WTC11 (cell line): ENCODE data around the gene AATK. TPM values are rescaled to one million over a fixed set of nuclear protein-coding genes. Genes with fewer than 3 reads are reported as not detected.

Experiments used
- ATAC-seq: fragments of 200-7000 bp; cut with Tn5 transposase; 2 replicates; pipeline ENCODE4 v1.10.0; 2021; ENCODE audit warnings: mild to moderate bottlenecking, moderate library complexity
- CTCF ChIA-PET: fragments of 300-600 bp; sonication (Branson Sonifier 250); formaldehyde crosslinking; loops from one replicate; lab custom pipeline; 2021; ENCODE audit warnings: antibody characterized with exemption; lab: Charles Lee
- POLR2A ChIA-PET: fragments of 350-600 bp; sonication (Branson Sonifier 250); formaldehyde crosslinking; loops from one replicate; lab custom pipeline; 2021; ENCODE audit warnings: antibody characterized with exemption; lab: Charles Lee
- DNase-seq: peaks from one replicate; pipeline ENCODE4 v3.0.0; 2021; ENCODE audit warnings: low spot score
- H3K27ac Mint-ChIP-seq: 2 replicates; pipeline ENCODE4 v1.8.0; 2021; ENCODE audit warnings: mixed read lengths
- H3K27me3 Mint-ChIP-seq: 2 replicates; pipeline ENCODE4 v1.8.0; 2021; ENCODE audit warnings: low read depth, mild to moderate bottlenecking, moderate library complexity, mixed read lengths
- H3K36me3 Mint-ChIP-seq: 2 replicates; pipeline ENCODE4 v1.8.0; 2021; ENCODE audit warnings: mixed read lengths
- H3K4me1 Mint-ChIP-seq: 2 replicates; pipeline ENCODE4 v1.8.0; 2022; ENCODE audit warnings: mixed read lengths
- H3K4me3 Mint-ChIP-seq: 2 replicates; pipeline ENCODE4 v1.8.0; 2021; ENCODE audit warnings: mild to moderate bottlenecking, moderate library complexity, mixed read lengths
- H3K9me3 Mint-ChIP-seq: 2 replicates; pipeline ENCODE4 v1.8.0; 2021; ENCODE audit warnings: mixed read lengths
- ATF1 ChIP-seq: sonication (generic); formaldehyde crosslinking; IDR thresholded peaks from 2 replicates; pipeline ENCODE4 v1.8.1; 2023; ENCODE audit warnings: mild to moderate bottlenecking, moderate library complexity, missing genetic modification reagents
- ESRRA ChIP-seq: sonication (generic); formaldehyde crosslinking; IDR thresholded peaks from 2 replicates; pipeline ENCODE4 v1.8.1; 2022; ENCODE audit warnings: mild to moderate bottlenecking, missing genetic modification reagents, borderline replicate concordance
- FOXJ3 ChIP-seq: sonication (generic); formaldehyde crosslinking; IDR thresholded peaks from 2 replicates; pipeline ENCODE4 v1.9.0; 2021; ENCODE audit warnings: missing genetic modification reagents, mild to moderate bottlenecking, borderline replicate concordance
- FOXP1 ChIP-seq: sonication (generic); formaldehyde crosslinking; IDR thresholded peaks from 2 replicates; pipeline ENCODE4 v1.8.0; 2022; ENCODE audit warnings: missing genetic modification reagents, mild to moderate bottlenecking, moderate library complexity, borderline replicate concordance
- GABPB1 ChIP-seq: sonication (generic); formaldehyde crosslinking; IDR thresholded peaks from 2 replicates; pipeline ENCODE4 v1.8.1; 2023; ENCODE audit warnings: mild to moderate bottlenecking, missing genetic modification reagents
- HMGA2 ChIP-seq: fragments of 250-450 bp; sonication (Bioruptor Pico); IDR thresholded peaks from 2 replicates; pipeline ENCODE4 v1.4.0; 2021; ENCODE audit warnings: mild to moderate bottlenecking, moderate library complexity
- MXD4 ChIP-seq: fragments of 250-450 bp; sonication (Bioruptor Pico); IDR thresholded peaks from 2 replicates; pipeline ENCODE4 v1.8.0; 2021; ENCODE audit warnings: mild to moderate bottlenecking, moderate library complexity, borderline replicate concordance
- NFE2L1 ChIP-seq: sonication (generic); formaldehyde crosslinking; IDR thresholded peaks from 2 replicates; pipeline ENCODE4 v1.8.1; 2023; ENCODE audit warnings: missing genetic modification reagents
- NR2C2 ChIP-seq: sonication (generic); formaldehyde crosslinking; IDR thresholded peaks from 2 replicates; pipeline ENCODE4 v1.8.0; 2022; ENCODE audit warnings: mild to moderate bottlenecking, missing genetic modification reagents
- PRRX2 ChIP-seq: fragments of 250-450 bp; sonication (Bioruptor Pico); IDR thresholded peaks from 2 replicates; pipeline ENCODE4 v1.8.0; 2021; ENCODE audit warnings: mild to moderate bottlenecking
- RELA ChIP-seq: sonication (generic); formaldehyde crosslinking; IDR thresholded peaks from 2 replicates; pipeline ENCODE4 v1.8.1; 2022; ENCODE audit warnings: missing genetic modification reagents, mild to moderate bottlenecking, borderline replicate concordance
- SOX15 ChIP-seq: fragments of 250-450 bp; sonication (Bioruptor Pico); IDR thresholded peaks from 2 replicates; pipeline ENCODE4 v1.9.0; 2021; ENCODE audit warnings: mild to moderate bottlenecking
- SP1 ChIP-seq: sonication (generic); formaldehyde crosslinking; conservative IDR thresholded peaks from 2 replicates; pipeline ENCODE4 v1.8.1; 2022; ENCODE audit warnings: missing genetic modification reagents
- TP53 ChIP-seq: sonication (generic); formaldehyde crosslinking; IDR thresholded peaks from 2 replicates; pipeline ENCODE4 v1.8.1; 2023; ENCODE audit warnings: mild to moderate bottlenecking, missing genetic modification reagents
- ZNF232 ChIP-seq: sonication (generic); formaldehyde crosslinking; IDR thresholded peaks from 2 replicates; pipeline ENCODE4 v1.8.0; 2022; ENCODE audit warnings: mild to moderate bottlenecking, missing genetic modification reagents
- ZNF317 ChIP-seq: sonication (generic); formaldehyde crosslinking; IDR thresholded peaks from 2 replicates; pipeline ENCODE4 v1.8.1; 2023; ENCODE audit warnings: low read depth, mild to moderate bottlenecking, moderate library complexity, missing genetic modification reagents, borderline replicate concordance
- ZNF416 ChIP-seq: fragments of 250-450 bp; sonication (Bioruptor Pico); IDR thresholded peaks from 2 replicates; pipeline ENCODE4 v1.9.0; 2021; ENCODE audit warnings: mild to moderate bottlenecking, inconsistent platforms
- total RNA-seq: library from RNA; stranded (reverse); gene quantifications from 3 replicates; pipeline ENCODE4 v1.2.3, GENCODE V29; 2021
- TF ChIP-seq, protein P1 (sequence below): fragments of 250-450 bp; sonication (Bioruptor Pico); IDR thresholded peaks from 2 replicates; pipeline ENCODE4 v1.9.0; 2021; ENCODE audit warnings: mild to moderate bottlenecking
- TF ChIP-seq, protein P2 (sequence below): sonication (generic); formaldehyde crosslinking; IDR thresholded peaks from 2 replicates; pipeline ENCODE4 v1.8.1; 2023; ENCODE audit warnings: mild to moderate bottlenecking, moderate library complexity, missing genetic modification reagents
- TF ChIP-seq, protein P3 (sequence below): sonication (generic); formaldehyde crosslinking; IDR thresholded peaks from 2 replicates; pipeline ENCODE4 v1.8.1; 2023; ENCODE audit warnings: mild to moderate bottlenecking, missing genetic modification reagents
- TF ChIP-seq, protein P4 (sequence below): sonication (generic); formaldehyde crosslinking; conservative IDR thresholded peaks from 2 replicates; pipeline ENCODE4 v1.8.1; 2023; ENCODE audit warnings: mild to moderate bottlenecking, low read depth, missing genetic modification reagents, moderate library complexity

Gene AATK
- total RNA-seq, 1 experiment from 2014 or later, result 2.9 TPM

- TF ChIP-seq, protein P1, sequence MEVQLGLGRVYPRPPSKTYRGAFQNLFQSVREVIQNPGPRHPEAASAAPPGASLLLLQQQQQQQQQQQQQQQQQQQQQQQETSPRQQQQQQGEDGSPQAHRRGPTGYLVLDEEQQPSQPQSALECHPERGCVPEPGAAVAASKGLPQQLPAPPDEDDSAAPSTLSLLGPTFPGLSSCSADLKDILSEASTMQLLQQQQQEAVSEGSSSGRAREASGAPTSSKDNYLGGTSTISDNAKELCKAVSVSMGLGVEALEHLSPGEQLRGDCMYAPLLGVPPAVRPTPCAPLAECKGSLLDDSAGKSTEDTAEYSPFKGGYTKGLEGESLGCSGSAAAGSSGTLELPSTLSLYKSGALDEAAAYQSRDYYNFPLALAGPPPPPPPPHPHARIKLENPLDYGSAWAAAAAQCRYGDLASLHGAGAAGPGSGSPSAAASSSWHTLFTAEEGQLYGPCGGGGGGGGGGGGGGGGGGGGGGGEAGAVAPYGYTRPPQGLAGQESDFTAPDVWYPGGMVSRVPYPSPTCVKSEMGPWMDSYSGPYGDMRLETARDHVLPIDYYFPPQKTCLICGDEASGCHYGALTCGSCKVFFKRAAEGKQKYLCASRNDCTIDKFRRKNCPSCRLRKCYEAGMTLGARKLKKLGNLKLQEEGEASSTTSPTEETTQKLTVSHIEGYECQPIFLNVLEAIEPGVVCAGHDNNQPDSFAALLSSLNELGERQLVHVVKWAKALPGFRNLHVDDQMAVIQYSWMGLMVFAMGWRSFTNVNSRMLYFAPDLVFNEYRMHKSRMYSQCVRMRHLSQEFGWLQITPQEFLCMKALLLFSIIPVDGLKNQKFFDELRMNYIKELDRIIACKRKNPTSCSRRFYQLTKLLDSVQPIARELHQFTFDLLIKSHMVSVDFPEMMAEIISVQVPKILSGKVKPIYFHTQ (CRISPR knock-in tag), result no peak
- no peak for TF ChIP-seq ZNF317 (CRISPR knock-in tag)
- no peak for TF ChIP-seq MXD4 (CRISPR knock-in tag)
- no peak for TF ChIP-seq ZNF232 (CRISPR knock-in tag)
- no peak for TF ChIP-seq NFE2L1 (CRISPR knock-in tag)
- no peak for TF ChIP-seq ATF1 (CRISPR knock-in tag)
These were observed 1.6 kb upstream of the AATK start (continued) for GRCh38 chr17:81167638-81168037.

GRCh38 chr17:81167194-81167524 lies 1.1 kb upstream of the AATK start:
- CTCF ChIA-PET, result no interaction called here
- POLR2A ChIA-PET, result no interaction called here

GRCh38 chr17:81165246-81166032 lies 582 bp downstream of the AATK start, which contains the start of gene PVALEF:
TSS of gene PVALEF (plus strand) at chr17:81165507. CDS start at chr17:81181227, 15,720 bp downstream.
- Mint-ChIP-seq H3K27me3 (peaks cover 9% of the 10 kb centered on the region), H3K36me3 (no peaks in the 10 kb centered on the region), H3K4me1 (no peaks in the 10 kb centered on the region), H3K4me3 (peak within 1 kb of the TSS; percentile 54), H3K27ac (no peak within 1 kb of the TSS), H3K9me3 (no peaks in the 10 kb centered on the region)
- TF ChIP-seq FOXP1 (CRISPR knock-in tag) (0 out of 2 replicates have a peak, but pooled peaks have one; percentile 38), GABPB1 (CRISPR knock-in tag) (peak; percentile 17; the same call in 1 of the 2 replicates), TP53 (no peak), HMGA2 (CRISPR knock-in tag) (no peak), PRRX2 (CRISPR knock-in tag) (no peak), ZNF232 (CRISPR knock-in tag) (no peak), NFE2L1 (CRISPR knock-in tag) (0 out of 2 replicates have a peak, but pooled peaks have one; percentile 13), SP1 (CRISPR knock-in tag) (0 out of 2 replicates have a peak, but pooled peaks have one; percentile 22), NR2C2 (CRISPR knock-in tag) (no peak)
- TF ChIP-seq, protein P2, sequence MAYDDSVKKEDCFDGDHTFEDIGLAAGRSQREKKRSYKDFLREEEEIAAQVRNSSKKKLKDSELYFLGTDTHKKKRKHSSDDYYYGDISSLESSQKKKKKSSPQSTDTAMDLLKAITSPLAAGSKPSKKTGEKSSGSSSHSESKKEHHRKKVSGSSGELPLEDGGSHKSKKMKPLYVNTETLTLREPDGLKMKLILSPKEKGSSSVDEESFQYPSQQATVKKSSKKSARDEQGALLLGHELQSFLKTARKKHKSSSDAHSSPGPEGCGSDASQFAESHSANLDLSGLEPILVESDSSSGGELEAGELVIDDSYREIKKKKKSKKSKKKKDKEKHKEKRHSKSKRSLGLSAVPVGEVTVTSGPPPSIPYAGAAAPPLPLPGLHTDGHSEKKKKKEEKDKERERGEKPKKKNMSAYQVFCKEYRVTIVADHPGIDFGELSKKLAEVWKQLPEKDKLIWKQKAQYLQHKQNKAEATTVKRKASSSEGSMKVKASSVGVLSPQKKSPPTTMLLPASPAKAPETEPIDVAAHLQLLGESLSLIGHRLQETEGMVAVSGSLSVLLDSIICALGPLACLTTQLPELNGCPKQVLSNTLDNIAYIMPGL, result peak; percentile 41; the same call in 1 of the 2 replicates
- TF ChIP-seq, protein P3, sequence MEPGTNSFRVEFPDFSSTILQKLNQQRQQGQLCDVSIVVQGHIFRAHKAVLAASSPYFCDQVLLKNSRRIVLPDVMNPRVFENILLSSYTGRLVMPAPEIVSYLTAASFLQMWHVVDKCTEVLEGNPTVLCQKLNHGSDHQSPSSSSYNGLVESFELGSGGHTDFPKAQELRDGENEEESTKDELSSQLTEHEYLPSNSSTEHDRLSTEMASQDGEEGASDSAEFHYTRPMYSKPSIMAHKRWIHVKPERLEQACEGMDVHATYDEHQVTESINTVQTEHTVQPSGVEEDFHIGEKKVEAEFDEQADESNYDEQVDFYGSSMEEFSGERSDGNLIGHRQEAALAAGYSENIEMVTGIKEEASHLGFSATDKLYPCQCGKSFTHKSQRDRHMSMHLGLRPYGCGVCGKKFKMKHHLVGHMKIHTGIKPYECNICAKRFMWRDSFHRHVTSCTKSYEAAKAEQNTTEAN (CRISPR knock-in tag), result no peak
- TF ChIP-seq, protein P4, sequence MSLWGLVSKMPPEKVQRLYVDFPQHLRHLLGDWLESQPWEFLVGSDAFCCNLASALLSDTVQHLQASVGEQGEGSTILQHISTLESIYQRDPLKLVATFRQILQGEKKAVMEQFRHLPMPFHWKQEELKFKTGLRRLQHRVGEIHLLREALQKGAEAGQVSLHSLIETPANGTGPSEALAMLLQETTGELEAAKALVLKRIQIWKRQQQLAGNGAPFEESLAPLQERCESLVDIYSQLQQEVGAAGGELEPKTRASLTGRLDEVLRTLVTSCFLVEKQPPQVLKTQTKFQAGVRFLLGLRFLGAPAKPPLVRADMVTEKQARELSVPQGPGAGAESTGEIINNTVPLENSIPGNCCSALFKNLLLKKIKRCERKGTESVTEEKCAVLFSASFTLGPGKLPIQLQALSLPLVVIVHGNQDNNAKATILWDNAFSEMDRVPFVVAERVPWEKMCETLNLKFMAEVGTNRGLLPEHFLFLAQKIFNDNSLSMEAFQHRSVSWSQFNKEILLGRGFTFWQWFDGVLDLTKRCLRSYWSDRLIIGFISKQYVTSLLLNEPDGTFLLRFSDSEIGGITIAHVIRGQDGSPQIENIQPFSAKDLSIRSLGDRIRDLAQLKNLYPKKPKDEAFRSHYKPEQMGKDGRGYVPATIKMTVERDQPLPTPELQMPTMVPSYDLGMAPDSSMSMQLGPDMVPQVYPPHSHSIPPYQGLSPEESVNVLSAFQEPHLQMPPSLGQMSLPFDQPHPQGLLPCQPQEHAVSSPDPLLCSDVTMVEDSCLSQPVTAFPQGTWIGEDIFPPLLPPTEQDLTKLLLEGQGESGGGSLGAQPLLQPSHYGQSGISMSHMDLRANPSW (CRISPR knock-in tag), result no peak
- CTCF ChIA-PET, result interaction anchor here (0.9 to 1.1 kb wide), 3 partner anchors 35 to 275 kb away, joined by 3 to 4 read pairs (median 3); no protein-coding TSS in a partner anchor
- POLR2A ChIA-PET, result no interaction called here
- DNase-seq (peak; percentile 53), ATAC-seq (peak; percentile 49)

More at GRCh38 chr17:81167194-81167524, 1.1 kb upstream of the AATK start:
- peak overlapping the region; percentile 56 for H3K4me3 Mint-ChIP-seq
- peaks cover 9% of the 10 kb centered on the region for H3K27me3 Mint-ChIP-seq
- no peaks in the 10 kb centered on the region for H3K36me3 Mint-ChIP-seq
- ATAC-seq, result no peak
- DNase-seq, result no peak
- H3K9me3 Mint-ChIP-seq, result no peaks in the 10 kb centered on the region
- TF ChIP-seq ESRRA (no peak), ZNF416 (CRISPR knock-in tag) (no peak), FOXJ3 (CRISPR knock-in tag) (no peak), RELA (CRISPR knock-in tag) (no peak), SOX15 (CRISPR knock-in tag) (no peak)
- TF ChIP-seq, all 79 proteins: peak for 0
- Mint-ChIP-seq H3K4me1 (no peaks in the 10 kb centered on the region), H3K27ac (no peak overlapping the region)
